Measurements from ENCODE around the gene LBP.

- TF ChIP-seq POLR2A (IDR thresholded peaks at IDR 0.05) = no peak
- TF ChIP-seq CTCF (IDR thresholded peaks at IDR 0.05) = no peak
Measured at GRCh38 chr20:38326309-38326708, 20.0 kb upstream of the LBP start.
